ENCODE data around the gene P3H1.

- TF ChIP-seq, protein P1, sequence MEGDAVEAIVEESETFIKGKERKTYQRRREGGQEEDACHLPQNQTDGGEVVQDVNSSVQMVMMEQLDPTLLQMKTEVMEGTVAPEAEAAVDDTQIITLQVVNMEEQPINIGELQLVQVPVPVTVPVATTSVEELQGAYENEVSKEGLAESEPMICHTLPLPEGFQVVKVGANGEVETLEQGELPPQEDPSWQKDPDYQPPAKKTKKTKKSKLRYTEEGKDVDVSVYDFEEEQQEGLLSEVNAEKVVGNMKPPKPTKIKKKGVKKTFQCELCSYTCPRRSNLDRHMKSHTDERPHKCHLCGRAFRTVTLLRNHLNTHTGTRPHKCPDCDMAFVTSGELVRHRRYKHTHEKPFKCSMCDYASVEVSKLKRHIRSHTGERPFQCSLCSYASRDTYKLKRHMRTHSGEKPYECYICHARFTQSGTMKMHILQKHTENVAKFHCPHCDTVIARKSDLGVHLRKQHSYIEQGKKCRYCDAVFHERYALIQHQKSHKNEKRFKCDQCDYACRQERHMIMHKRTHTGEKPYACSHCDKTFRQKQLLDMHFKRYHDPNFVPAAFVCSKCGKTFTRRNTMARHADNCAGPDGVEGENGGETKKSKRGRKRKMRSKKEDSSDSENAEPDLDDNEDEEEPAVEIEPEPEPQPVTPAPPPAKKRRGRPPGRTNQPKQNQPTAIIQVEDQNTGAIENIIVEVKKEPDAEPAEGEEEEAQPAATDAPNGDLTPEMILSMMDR (IDR thresholded peaks at IDR 0.05; ENCODE audit: insufficient read depth, low read length): no peak
- TF ChIP-seq, protein P2, sequence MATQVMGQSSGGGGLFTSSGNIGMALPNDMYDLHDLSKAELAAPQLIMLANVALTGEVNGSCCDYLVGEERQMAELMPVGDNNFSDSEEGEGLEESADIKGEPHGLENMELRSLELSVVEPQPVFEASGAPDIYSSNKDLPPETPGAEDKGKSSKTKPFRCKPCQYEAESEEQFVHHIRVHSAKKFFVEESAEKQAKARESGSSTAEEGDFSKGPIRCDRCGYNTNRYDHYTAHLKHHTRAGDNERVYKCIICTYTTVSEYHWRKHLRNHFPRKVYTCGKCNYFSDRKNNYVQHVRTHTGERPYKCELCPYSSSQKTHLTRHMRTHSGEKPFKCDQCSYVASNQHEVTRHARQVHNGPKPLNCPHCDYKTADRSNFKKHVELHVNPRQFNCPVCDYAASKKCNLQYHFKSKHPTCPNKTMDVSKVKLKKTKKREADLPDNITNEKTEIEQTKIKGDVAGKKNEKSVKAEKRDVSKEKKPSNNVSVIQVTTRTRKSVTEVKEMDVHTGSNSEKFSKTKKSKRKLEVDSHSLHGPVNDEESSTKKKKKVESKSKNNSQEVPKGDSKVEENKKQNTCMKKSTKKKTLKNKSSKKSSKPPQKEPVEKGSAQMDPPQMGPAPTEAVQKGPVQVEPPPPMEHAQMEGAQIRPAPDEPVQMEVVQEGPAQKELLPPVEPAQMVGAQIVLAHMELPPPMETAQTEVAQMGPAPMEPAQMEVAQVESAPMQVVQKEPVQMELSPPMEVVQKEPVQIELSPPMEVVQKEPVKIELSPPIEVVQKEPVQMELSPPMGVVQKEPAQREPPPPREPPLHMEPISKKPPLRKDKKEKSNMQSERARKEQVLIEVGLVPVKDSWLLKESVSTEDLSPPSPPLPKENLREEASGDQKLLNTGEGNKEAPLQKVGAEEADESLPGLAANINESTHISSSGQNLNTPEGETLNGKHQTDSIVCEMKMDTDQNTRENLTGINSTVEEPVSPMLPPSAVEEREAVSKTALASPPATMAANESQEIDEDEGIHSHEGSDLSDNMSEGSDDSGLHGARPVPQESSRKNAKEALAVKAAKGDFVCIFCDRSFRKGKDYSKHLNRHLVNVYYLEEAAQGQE (IDR thresholded peaks at IDR 0.05; ENCODE audit: insufficient replicate concordance, low read depth): no peak
- TF ChIP-seq GABPA (IDR thresholded peaks at IDR 0.05; ENCODE audit: low read depth) (no peak), POLR2AphosphoS5 (IDR thresholded peaks at IDR 0.05; ENCODE audit: low read depth) (no peak), SPI1 (IDR thresholded peaks at IDR 0.05; ENCODE audit: borderline replicate concordance, low read depth) (no peak)
Measured at GRCh38 chr1:42720868-42721267, 46.0 kb downstream of the P3H1 start.
